ENCODE measurements around the gene PLEKHA7.

Gene PLEKHA7

DNA sequence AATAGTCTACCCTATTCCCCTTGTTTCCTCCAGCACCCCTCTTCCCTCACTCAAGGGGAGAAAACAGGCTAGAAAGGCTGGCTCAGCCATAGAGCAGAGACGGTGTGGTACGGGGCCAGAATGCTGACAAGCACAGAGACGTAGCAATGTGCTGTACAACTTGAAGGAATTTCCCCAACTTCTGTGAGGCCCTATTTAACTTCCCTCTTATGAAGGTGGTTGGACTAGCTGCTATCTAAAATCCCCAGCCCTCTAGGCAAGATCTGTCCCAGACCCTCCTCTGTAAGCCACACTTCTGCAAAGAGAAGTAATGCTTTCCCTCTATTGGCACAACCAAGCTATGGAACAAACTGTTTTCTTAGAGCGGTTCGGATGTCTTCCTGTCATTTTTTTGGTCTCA lies 37.8 kb downstream of the PLEKHA7 start:
- H3K36me3 ChIP-seq (ENCODE audit: control insufficient read depth, low read length) = no peaks in the 10 kb centered on the region
- no peak for TF ChIP-seq EZH2phosphoT487 (IDR thresholded peaks at IDR 0.05; ENCODE audit: borderline replicate concordance, low read length)
- TF ChIP-seq CTCF (IDR thresholded peaks at IDR 0.05; ENCODE audit: low read depth, low read length, poor library complexity, severe bottlenecking) = no peak
- no peaks in the 10 kb centered on the region for H3K4me1 ChIP-seq (ENCODE audit: control insufficient read depth, low read length)
- no peaks in the 10 kb centered on the region for H3K9me2 ChIP-seq (replicated peaks; ENCODE audit: control insufficient read depth, low read length)
- no peaks in the 10 kb centered on the region for H3K79me2 ChIP-seq (ENCODE audit: control insufficient read depth, low read length)
- H3K4me2 ChIP-seq (ENCODE audit: low read length) = no peak overlapping the region
- no peaks in the 10 kb centered on the region for H3K9me3 ChIP-seq (ENCODE audit: control insufficient read depth, insufficient read depth, low read length)
- no peak overlapping the region for H3K4me3 ChIP-seq (ENCODE audit: low read length)
- no peaks in the 10 kb centered on the region for H3F3A ChIP-seq (ENCODE audit: control insufficient read depth, insufficient read depth)
- peaks cover 18% of the 10 kb centered on the region for H3K27me3 ChIP-seq (ENCODE audit: control insufficient read depth, low read length)
- no peak overlapping the region for H3K27ac ChIP-seq (ENCODE audit: low read depth, low read length)
- H4K20me1 ChIP-seq (ENCODE audit: control insufficient read depth, insufficient read depth, low read depth, low read length) = no peaks in the 10 kb centered on the region

- Histone ChIP-seq H3K4me1 (ENCODE audit: control insufficient read depth, low read length) (no peaks in the 10 kb centered on the region), H3K4me2 (ENCODE audit: low read length) (no peak overlapping the region), H3K36me3 (ENCODE audit: control insufficient read depth, low read length) (no peaks in the 10 kb centered on the region), H3F3A (ENCODE audit: control insufficient read depth, insufficient read depth) (no peaks in the 10 kb centered on the region), H3K9me2 (replicated peaks; ENCODE audit: control insufficient read depth, low read length) (no peaks in the 10 kb centered on the region), H3K27me3 (ENCODE audit: control insufficient read depth, low read length) (peaks cover 18% of the 10 kb centered on the region), H3K4me3 (ENCODE audit: low read length) (no peak overlapping the region), H4K20me1 (ENCODE audit: control insufficient read depth, insufficient read depth, low read depth, low read length) (no peaks in the 10 kb centered on the region), H3K9me3 (ENCODE audit: control insufficient read depth, insufficient read depth, low read length) (no peaks in the 10 kb centered on the region), H3K79me2 (ENCODE audit: control insufficient read depth, low read length) (no peaks in the 10 kb centered on the region), H3K27ac (ENCODE audit: low read depth, low read length) (no peak overlapping the region)
- TF ChIP-seq EZH2phosphoT487 (IDR thresholded peaks at IDR 0.05; ENCODE audit: borderline replicate concordance, low read length) (no peak), CTCF (IDR thresholded peaks at IDR 0.05; ENCODE audit: low read depth, low read length, poor library complexity, severe bottlenecking) (no peak)
These were observed 38.3 kb downstream of the PLEKHA7 start for GRCh38 chr11:16975906-16976305.

- TF ChIP-seq CTCF (IDR thresholded peaks at IDR 0.05; ENCODE audit: low read depth, low read length, poor library complexity, severe bottlenecking) (no peak), EZH2phosphoT487 (IDR thresholded peaks at IDR 0.05; ENCODE audit: borderline replicate concordance, low read length) (no peak)
- no peak overlapping the region for H3K4me2 ChIP-seq (ENCODE audit: low read length)
- no peaks in the 10 kb centered on the region for H3K9me2 ChIP-seq (replicated peaks; ENCODE audit: control insufficient read depth, low read length)
- no peaks in the 10 kb centered on the region for H3K79me2 ChIP-seq (ENCODE audit: control insufficient read depth, low read length)
- peaks cover 18% of the 10 kb centered on the region for H3K27me3 ChIP-seq (ENCODE audit: control insufficient read depth, low read length)
- no peaks in the 10 kb centered on the region for H3F3A ChIP-seq (ENCODE audit: control insufficient read depth, insufficient read depth)
- no peak overlapping the region for H3K27ac ChIP-seq (ENCODE audit: low read depth, low read length)
- no peak overlapping the region for H3K4me3 ChIP-seq (ENCODE audit: low read length)
- H3K36me3 ChIP-seq (ENCODE audit: control insufficient read depth, low read length) = no peaks in the 10 kb centered on the region
- H3K4me1 ChIP-seq (ENCODE audit: control insufficient read depth, low read length) = no peaks in the 10 kb centered on the region
- H4K20me1 ChIP-seq (ENCODE audit: control insufficient read depth, insufficient read depth, low read depth, low read length) = no peaks in the 10 kb centered on the region
- H3K9me3 ChIP-seq (ENCODE audit: control insufficient read depth, insufficient read depth, low read length) = no peaks in the 10 kb centered on the region
These were observed 40.8 kb downstream of the PLEKHA7 start for GRCh38 chr11:16973338-16973964.

All from DOHH2 (cell line).